GM12878 (cell line): ENCODE results near the gene SLCO3A1. TPM values are rescaled to one million over a fixed set of nuclear protein-coding genes. Genes with fewer than 3 reads are reported as not detected.

Experiments
- ATAC-seq: fragments of 200-7000 bp; cut with Tn5 transposase; 3 replicates; pipeline ENCODE4 v1.9.1; 2020; ENCODE audit warnings: mild to moderate bottlenecking, moderate library complexity
- BruUV-seq: library from RNA; stranded (reverse); fragments of 400-500 nt; replicated peaks from 2 replicates; lab custom pipeline; 2021; lab: Mats Ljungman, UMichigan
- CTCF ChIA-PET: fragments of 300-600 bp; sonication (Branson Sonifier 250); formaldehyde crosslinking; extraction: SDS; loops from one replicate; lab custom pipeline; 2021; ENCODE audit warnings: inconsistent platforms; lab: Yijun Ruan, JAX
- POLR2A ChIA-PET: fragments of 350-600 bp; formaldehyde crosslinking; extraction: SDS; loops from one replicate; lab custom pipeline; 2021; ENCODE audit warnings: inconsistent platforms; lab: Charles Lee
- RAD21 ChIA-PET: fragments of 300-600 bp; sonication (Branson Sonifier 250); formaldehyde crosslinking; loops from one replicate; lab custom pipeline; 2023; ENCODE audit warnings: antibody characterized with exemption; ENCODE audit not compliant: unreplicated experiment; lab: Charles Lee
- SMC1A ChIA-PET: fragments of 300-600 bp; sonication (Branson Sonifier 250); formaldehyde crosslinking; loops from one replicate; lab custom pipeline; 2023; ENCODE audit not compliant: unreplicated experiment, uncharacterized antibody; lab: Charles Lee
- DNase-seq: peaks from one replicate; pipeline ENCODE4 v3.0.0-alpha.2; 2011; ENCODE audit warnings: low read depth, low spot score
- FAIRE-seq: peaks from 3 replicates; lab custom pipeline; 2011; peaks lifted over from hg19 to GRCh38; lab: Jason Lieb, UNC
- H2AFZ ChIP-seq: 2 replicates; pipeline ENCODE4 v1.6.0; 2011; ENCODE audit warnings: low read depth, low read length, control low read depth; ENCODE audit not compliant: control insufficient read depth
- H3K27ac ChIP-seq: 2 replicates; pipeline ENCODE4 v1.5.1; 2011; ENCODE audit warnings: control low read depth; ENCODE audit not compliant: control insufficient read depth, insufficient read depth
- H3K27me3 ChIP-seq, 2 experiments: replicated peaks in 1 of 2; 2 replicates each; pipeline versions ENCODE4 v1.6.0 to v1.6.1; 2011; ENCODE audit warnings: low read length in 1 of 2; ENCODE audit not compliant: control insufficient read depth in 2 of 2, insufficient read depth in 2 of 2
- H3K36me3 ChIP-seq, 2 experiments: 2 replicates each; pipeline ENCODE4 v1.5.1; 2011; ENCODE audit warnings: low read length in 1 of 2; ENCODE audit not compliant: control insufficient read depth in 2 of 2, insufficient read depth in 2 of 2
- H3K4me1 ChIP-seq: 2 replicates; pipeline ENCODE4 v1.6.1; 2011; ENCODE audit warnings: mild to moderate bottlenecking, low read length, moderate library complexity, mixed read lengths; ENCODE audit not compliant: control insufficient read depth, insufficient read depth
- H3K4me2 ChIP-seq: 2 replicates; pipeline ENCODE4 v1.6.0; 2011; ENCODE audit warnings: control low read depth; ENCODE audit not compliant: control insufficient read depth, insufficient read depth
- H3K4me3 ChIP-seq: fragments of 200-600 bp; sonication (generic); 2 replicates; pipeline ENCODE4 v1.5.1; 2016
- H3K79me2 ChIP-seq: 2 replicates; pipeline ENCODE4 v1.6.0; 2011; ENCODE audit warnings: low read length; ENCODE audit not compliant: control insufficient read depth, insufficient read depth
- H3K9ac ChIP-seq: 2 replicates; pipeline ENCODE4 v1.8.0; 2011; ENCODE audit warnings: low read length, control low read depth, mixed read lengths; ENCODE audit not compliant: control insufficient read depth, insufficient read depth
- H3K9me3 ChIP-seq: replicated peaks from 3 replicates; pipeline ENCODE4 v1.5.1; 2011; ENCODE audit warnings: mild to moderate bottlenecking, low read length; ENCODE audit not compliant: control insufficient read depth, insufficient read depth
- H4K20me1 ChIP-seq: 2 replicates; pipeline ENCODE4 v1.6.0; 2011; ENCODE audit not compliant: control insufficient read depth, insufficient read depth
- BACH1 ChIP-seq: fragments of 450-650 bp; IDR thresholded peaks from 2 replicates; pipeline ENCODE4 v1.6.1; 2017; ENCODE audit warnings: mild to moderate bottlenecking, borderline replicate concordance
- CEBPZ ChIP-seq: fragments of 150-350 bp; IDR thresholded peaks from 2 replicates; pipeline ENCODE4 v1.6.1; 2016; ENCODE audit warnings: low read depth, low read length
- EED ChIP-seq: sonication (generic); IDR thresholded peaks from 2 replicates; pipeline ENCODE4 v1.6.1; 2016; ENCODE audit warnings: antibody characterized with exemption, low read depth
- NR2C2 ChIP-seq: IDR thresholded peaks from 2 replicates; pipeline ENCODE4 v1.6.1; 2011; ENCODE audit warnings: borderline replicate concordance, low read depth; ENCODE audit not compliant: control insufficient read depth, insufficient read length
- NR2F1 ChIP-seq: fragments of 450-650 bp; conservative IDR thresholded peaks from 2 replicates; pipeline ENCODE4 v1.6.1; 2017; ENCODE audit warnings: mild to moderate bottlenecking
- PML ChIP-seq: IDR thresholded peaks from 2 replicates; pipeline ENCODE4 v1.6.1; 2012; ENCODE audit warnings: low read length, inconsistent platforms
- POLR2AphosphoS2 ChIP-seq: IDR thresholded peaks from 2 replicates; pipeline ENCODE4 v1.6.1; 2011; ENCODE audit warnings: low read depth, mild to moderate bottlenecking, low read length, improper control_type of control experiment, moderate library complexity
- RAD21 ChIP-seq: IDR thresholded peaks from 2 replicates; pipeline ENCODE4 v1.6.1; 2011; ENCODE audit warnings: mild to moderate bottlenecking, low read depth, low read length, moderate library complexity; ENCODE audit not compliant: insufficient read depth
- RELA ChIP-seq: fragments of 450-650 bp; IDR thresholded peaks from 2 replicates; pipeline ENCODE4 v1.8.0; 2014; ENCODE audit warnings: borderline replicate concordance; ENCODE audit not compliant: partially characterized antibody
- RFX5 ChIP-seq: IDR thresholded peaks from 2 replicates; pipeline ENCODE4 v1.6.1; 2011; ENCODE audit warnings: low read depth, low read length, improper control_type of control experiment
- SMC3 ChIP-seq: IDR thresholded peaks from 2 replicates; pipeline ENCODE4 v1.6.1; 2011; ENCODE audit warnings: low read length, improper control_type of control experiment, borderline replicate concordance
- SREBF1 ChIP-seq: IDR thresholded peaks from 2 replicates; pipeline ENCODE4 v1.6.1; 2012; ENCODE audit warnings: mild to moderate bottlenecking, low read length
- STAT3 ChIP-seq: IDR thresholded peaks from 2 replicates; pipeline ENCODE4 v1.6.1; 2011; ENCODE audit warnings: low read depth, low read length, improper control_type of control experiment
- TCF3 ChIP-seq: IDR thresholded peaks from 2 replicates; pipeline ENCODE4 v1.6.1; 2012; ENCODE audit warnings: low read depth, mild to moderate bottlenecking, low read length, borderline replicate concordance; ENCODE audit not compliant: insufficient read depth
- ZSCAN29 ChIP-seq: fragments of 450-650 bp; IDR thresholded peaks from 2 replicates; pipeline ENCODE4 v1.6.1; 2017; ENCODE audit warnings: mild to moderate bottlenecking, moderate library complexity
- WGBS: methylation state at CpG from one replicate; pipeline ENCODE4 v1.1.6; 2016; ENCODE audit warnings: low lambda C conversion rate; ENCODE audit not compliant: insufficient replicate concordance, insufficient coverage; ENCODE audit errors: missing lambda C conversion rate; 5-methylcytosine and 5-hydroxymethylcytosine counted together
- in situ Hi-C: fragments of 300-500 bp; cut with MboI; formaldehyde crosslinking; loops from 9 replicates; pipeline ENCODE4 v1.14.3; 2018; ENCODE audit warnings: mixed read lengths
- intact Hi-C: fragments of 100-400 bp; cut with micrococcal nuclease; formaldehyde crosslinking; loops from one replicate; pipeline ENCODE4 v1.14.2; 2022; ENCODE audit not compliant: unreplicated experiment
- polyA plus RNA-seq, 11 experiments: library from polyadenylated mRNA; depleted of rRNA in 4 of 11; unstranded in 6 of 11; stranded (reverse) in 5 of 11; fragments of >200 nt; fragmentation: Nextera tagmentation in 4 of 11; fragmentation: Illumina TruSeq in 1 of 11; extraction: Ambion mirVana in 4 of 11; extraction: Trizol in 1 of 11; gene quantifications; 1 replicate in 1 of 11; 2 replicates in 10 of 11; pipeline versions ENCODE4 v1.2.1 to v1.2.3, GENCODE V29; 2011 to 2016; ENCODE audit warnings: inconsistent platforms in 2 of 11, missing spikeins in 2 of 11, low read depth in 1 of 11
- total RNA-seq, 4 experiments: library from RNA; depleted of rRNA in 3 of 4; stranded (reverse); fragments of >200 nt in 3 of 4; fragmentation: Illumina TruSeq in 1 of 4; extraction: Trizol in 1 of 4; gene quantifications; 2 replicates each; pipeline versions ENCODE4 v1.2.1 to v1.2.3, GENCODE V29; 2013 to 2021

SLCO3A1 gene
- total and polyA plus RNA-seq, 10 of the 15 experiments (the other 5 are each of a cell fraction or from before 2014, with no cell fraction given), result 0.05 to 5.9 (median 0.31) TPM

- Histone ChIP-seq H3K4me2 (no peak overlapping the region), H3K4me3 (no peak overlapping the region), H3K9me3 (no peaks in the 10 kb centered on the region), H3K27me3 (no peaks in the 10 kb centered on the region; a peak in 1 of 4 replicates), H4K20me1 (no peaks in the 10 kb centered on the region), H3K9ac (no peak overlapping the region), H3K36me3 (no peaks in the 10 kb centered on the region), H3K4me1 (no peaks in the 10 kb centered on the region), H2AFZ (no peak overlapping the region), H3K27ac (no peak overlapping the region), H3K79me2 (no peaks in the 10 kb centered on the region)
- FAIRE-seq, result no peak
- ChIA-PET RAD21 (no interaction called here), CTCF (no interaction called here), POLR2A (no interaction called here), SMC1A (no interaction called here)
- WGBS, result 0% methylated on average over 3 of the region's 3 CpGs
- intact Hi-C loops (no loop called here), in situ Hi-C loops (no loop called here)
- ATAC-seq, result no peak
- no peak for DNase-seq
- TF ChIP-seq RELA, result no peak
- TF ChIP-seq TCF3, result no peak
- no peak for TF ChIP-seq BACH1
- TF ChIP-seq EED, result no peak
- no TSS peak for BruUV-seq
Observed at GRCh38 chr15:92035551-92035950, 182.0 kb downstream of the SLCO3A1 start.

DNA sequence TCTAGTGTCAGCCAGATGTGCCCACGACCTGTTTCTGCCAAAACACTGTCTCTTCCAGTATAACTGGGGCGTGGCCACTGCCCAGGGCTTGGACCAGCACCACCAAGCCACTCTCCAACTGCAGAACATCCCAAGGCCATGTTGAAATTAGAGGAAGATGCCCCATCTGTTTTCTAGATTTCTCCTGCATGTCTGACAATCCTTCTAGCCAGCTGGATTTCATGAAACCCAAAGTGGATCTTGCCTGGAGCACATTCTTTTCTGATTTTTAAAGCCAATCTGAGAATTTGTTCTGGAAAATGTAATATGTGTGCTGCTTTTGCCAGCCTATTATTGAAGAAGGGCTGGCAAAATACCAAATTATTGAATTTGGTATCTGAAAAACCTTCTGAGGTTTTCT is 182.5 kb downstream of the SLCO3A1 start:
- intact Hi-C loops (no loop called here), in situ Hi-C loops (no loop called here)
- no peaks in the 10 kb centered on the region for H4K20me1 ChIP-seq
- no peak overlapping the region for H3K4me3 ChIP-seq
- ChIA-PET SMC1A (no interaction called here), CTCF (no interaction called here), POLR2A (no interaction called here), RAD21 (no interaction called here)
- WGBS, result 0% methylated on average over 2 of the region's 2 CpGs
- no peak overlapping the region for H2AFZ ChIP-seq
- H3K4me2 ChIP-seq, result no peak overlapping the region
- no TSS peak for BruUV-seq
- H3K27ac ChIP-seq, result no peak overlapping the region
- no peaks in the 10 kb centered on the region for H3K79me2 ChIP-seq
- no peak for DNase-seq
- no peaks in the 10 kb centered on the region; a peak in 1 of 4 replicates for H3K27me3 ChIP-seq
- no peak overlapping the region for H3K9ac ChIP-seq
- H3K4me1 ChIP-seq, result no peaks in the 10 kb centered on the region
- no peaks in the 10 kb centered on the region for H3K9me3 ChIP-seq
- TF ChIP-seq NR2C2 (no peak), SREBF1 (no peak), POLR2AphosphoS2 (no peak), PML (no peak), ZSCAN29 (no peak), SMC3 (no peak), STAT3 (no peak), NR2F1 (no peak), RFX5 (no peak), RAD21 (no peak), CEBPZ (no peak)
- FAIRE-seq, result no peak
- no peaks in the 10 kb centered on the region for H3K36me3 ChIP-seq
- ATAC-seq, result no peak
